Hepatocyte (in vitro differentiated cells): ENCODE results near the gene LCT. TPM values are rescaled to one million over a fixed set of nuclear protein-coding genes. Genes with fewer than 3 reads are reported as not detected.
A peak's percentile ranks its signal among the peaks of the same experiment; 100 is the strongest.

ENCODE experiments used
- DNase-seq: peaks from one replicate; pipeline ENCODE4 v3.0.0-alpha.2; 2016; ENCODE audit warnings: low spot score
- H2AFZ ChIP-seq: fragments of 200-600 bp; sonication (generic); 2 replicates; pipeline ENCODE4 v1.6.0; 2016; ENCODE audit warnings: antibody characterized with exemption, mild to moderate bottlenecking
- H3K27ac ChIP-seq: fragments of 200-600 bp; sonication (generic); 2 replicates; pipeline ENCODE4 v1.5.1; 2016; ENCODE audit warnings: mild to moderate bottlenecking
- H3K27me3 ChIP-seq: fragments of 200-600 bp; sonication (generic); 2 replicates; pipeline ENCODE4 v1.6.1; 2016
- H3K36me3 ChIP-seq: fragments of 200-600 bp; sonication (generic); replicated peaks from 2 replicates; pipeline ENCODE4 v1.5.1; 2016; ENCODE audit warnings: low read depth; ENCODE audit not compliant: insufficient read depth
- H3K4me1 ChIP-seq: fragments of 200-600 bp; sonication (generic); 2 replicates; pipeline ENCODE4 v1.5.1; 2016; ENCODE audit warnings: mild to moderate bottlenecking, moderate library complexity; ENCODE audit not compliant: insufficient read depth
- H3K4me2 ChIP-seq: fragments of 200-600 bp; sonication (generic); 2 replicates; pipeline ENCODE4 v1.6.0; 2016
- H3K4me3 ChIP-seq: fragments of 200-600 bp; sonication (generic); 2 replicates; pipeline ENCODE4 v1.5.1; 2016; ENCODE audit warnings: mild to moderate bottlenecking
- H3K79me2 ChIP-seq: fragments of 200-600 bp; sonication (generic); 2 replicates; pipeline ENCODE4 v1.6.0; 2017; ENCODE audit warnings: mild to moderate bottlenecking
- H3K9me2 ChIP-seq: fragments of 200-600 bp; sonication (generic); replicated peaks from 2 replicates; pipeline ENCODE4 v1.6.0; 2017; ENCODE audit warnings: mild to moderate bottlenecking; ENCODE audit not compliant: insufficient read depth
- H3K9me3 ChIP-seq: fragments of 200-600 bp; sonication (generic); 2 replicates; pipeline ENCODE4 v1.5.1; 2016; ENCODE audit warnings: low read depth, mild to moderate bottlenecking
- H4K20me1 ChIP-seq: fragments of 200-600 bp; sonication (generic); 2 replicates; pipeline ENCODE4 v1.6.0; 2016; ENCODE audit warnings: mild to moderate bottlenecking; ENCODE audit not compliant: insufficient read depth, poor library complexity, severe bottlenecking
- EZH2 ChIP-seq: fragments of 200-600 bp; sonication (generic); IDR thresholded peaks from 2 replicates; pipeline ENCODE4 v1.6.1; 2016; ENCODE audit warnings: antibody characterized with exemption, mild to moderate bottlenecking, borderline replicate concordance
- EZH2phosphoT487 ChIP-seq: fragments of 200-600 bp; sonication (generic); IDR thresholded peaks from one replicate; pipeline ENCODE4 v1.6.1; 2018; ENCODE audit warnings: antibody characterized with exemption, mild to moderate bottlenecking, low read depth, moderate library complexity; ENCODE audit not compliant: unreplicated experiment, severe bottlenecking
- WGBS: methylation state at CpG from one replicate; pipeline ENCODE4 v1.1.6; 2016; ENCODE audit warnings: low lambda C conversion rate; ENCODE audit errors: missing lambda C conversion rate; 5-methylcytosine and 5-hydroxymethylcytosine counted together
- polyA plus RNA-seq: library from polyadenylated mRNA; unstranded; fragments of >200 nt; fragmentation: Nextera tagmentation; extraction: Ambion mirVana; gene quantifications from 2 replicates; pipeline ENCODE4 v1.2.1, GENCODE V29; 2016
- total RNA-seq: library from RNA; depleted of rRNA; stranded (reverse); fragments of >200 nt; gene quantifications from 2 replicates; pipeline ENCODE4 v1.2.3, GENCODE V29; 2014
- TF ChIP-seq, protein P1 (sequence below): fragments of 200-600 bp; sonication (generic); IDR thresholded peaks from 2 replicates; pipeline ENCODE4 v1.5.1; 2016; ENCODE audit warnings: antibody characterized with exemption, mild to moderate bottlenecking; ENCODE audit not compliant: poor library complexity

The LCT gene
- total and polyA plus RNA-seq, 2 experiments from 2014 or later = 0.51 to 3.2 TPM

DNA sequence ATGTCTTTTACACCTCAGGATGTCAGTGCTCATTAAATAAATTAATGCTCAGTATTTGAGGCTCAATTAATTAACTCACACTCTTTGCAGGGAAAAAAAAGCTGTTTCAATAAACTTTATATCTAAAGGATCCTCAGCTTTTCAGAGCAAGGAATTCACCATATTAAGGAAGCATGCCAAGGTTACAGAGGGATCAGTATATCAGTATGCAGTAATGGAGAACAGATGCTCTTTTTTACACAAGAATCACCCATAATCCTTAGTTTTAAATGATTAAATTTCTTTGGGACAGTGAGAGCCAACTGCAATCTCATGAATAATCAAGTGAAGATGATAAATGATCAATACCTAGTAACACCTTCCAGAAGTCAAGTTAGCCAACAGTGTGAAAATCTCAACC lies 14.9 kb upstream of the LCT start:
- Histone ChIP-seq H3K4me2 (no peak overlapping the region), H3K4me1 (peaks cover 21% of the 10 kb centered on the region), H3K9me3 (no peaks in the 10 kb centered on the region), H3K27ac (peak overlapping the region; percentile 71), H3K79me2 (no peaks in the 10 kb centered on the region), H2AFZ (no peak overlapping the region), H3K27me3 (no peaks in the 10 kb centered on the region), H3K9me2 (no peaks in the 10 kb centered on the region), H3K4me3 (no peak overlapping the region), H3K36me3 (no peaks in the 10 kb centered on the region), H4K20me1 (no peaks in the 10 kb centered on the region)
- no peak for DNase-seq
- TF ChIP-seq EZH2 (no peak), EZH2phosphoT487 (no peak)
- TF ChIP-seq, protein P1, sequence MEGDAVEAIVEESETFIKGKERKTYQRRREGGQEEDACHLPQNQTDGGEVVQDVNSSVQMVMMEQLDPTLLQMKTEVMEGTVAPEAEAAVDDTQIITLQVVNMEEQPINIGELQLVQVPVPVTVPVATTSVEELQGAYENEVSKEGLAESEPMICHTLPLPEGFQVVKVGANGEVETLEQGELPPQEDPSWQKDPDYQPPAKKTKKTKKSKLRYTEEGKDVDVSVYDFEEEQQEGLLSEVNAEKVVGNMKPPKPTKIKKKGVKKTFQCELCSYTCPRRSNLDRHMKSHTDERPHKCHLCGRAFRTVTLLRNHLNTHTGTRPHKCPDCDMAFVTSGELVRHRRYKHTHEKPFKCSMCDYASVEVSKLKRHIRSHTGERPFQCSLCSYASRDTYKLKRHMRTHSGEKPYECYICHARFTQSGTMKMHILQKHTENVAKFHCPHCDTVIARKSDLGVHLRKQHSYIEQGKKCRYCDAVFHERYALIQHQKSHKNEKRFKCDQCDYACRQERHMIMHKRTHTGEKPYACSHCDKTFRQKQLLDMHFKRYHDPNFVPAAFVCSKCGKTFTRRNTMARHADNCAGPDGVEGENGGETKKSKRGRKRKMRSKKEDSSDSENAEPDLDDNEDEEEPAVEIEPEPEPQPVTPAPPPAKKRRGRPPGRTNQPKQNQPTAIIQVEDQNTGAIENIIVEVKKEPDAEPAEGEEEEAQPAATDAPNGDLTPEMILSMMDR = no peak

DNA sequence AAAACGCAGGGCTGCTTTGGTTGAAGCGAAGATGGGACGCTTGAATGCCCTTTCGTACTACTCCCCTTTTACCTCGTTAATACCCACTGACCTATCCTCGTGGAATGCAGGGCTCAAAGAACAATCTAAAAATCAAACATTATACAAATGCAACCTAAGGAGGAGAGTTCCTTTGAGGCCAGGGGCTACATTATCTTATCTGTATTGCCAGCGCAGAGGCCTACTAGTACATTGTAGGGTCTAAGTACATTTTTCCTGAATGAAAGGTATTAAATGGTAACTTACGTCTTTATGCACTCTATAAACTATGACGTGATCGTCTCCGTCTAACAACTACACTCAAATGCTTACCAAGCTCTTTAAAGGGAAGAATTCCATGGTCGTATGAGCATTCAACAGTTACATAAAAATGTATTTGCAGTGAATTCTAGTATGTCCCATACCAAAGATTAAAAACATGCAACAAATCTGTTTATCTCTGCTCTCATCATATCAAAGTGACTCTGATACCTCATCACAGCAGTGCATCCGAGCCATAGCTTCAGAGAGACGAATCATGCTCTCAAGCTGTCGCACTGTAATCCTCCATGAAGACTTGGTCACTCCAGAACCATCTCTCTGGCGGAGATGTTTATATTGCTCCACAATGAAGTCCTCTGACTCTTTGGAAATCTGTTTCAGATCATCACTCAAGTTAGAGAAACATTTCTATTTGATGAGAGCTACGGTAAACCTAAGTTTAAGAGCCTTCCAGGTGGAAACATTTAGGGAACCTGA lies 14.1 kb upstream of the LCT start:
- DNase-seq = peak; percentile 39
- H3K4me2 ChIP-seq = peak overlapping the region; percentile 58
- peak overlapping the region; percentile 71 for H3K27ac ChIP-seq
- no peak overlapping the region for H3K4me3 ChIP-seq
- H3K4me1 ChIP-seq = peaks cover 21% of the 10 kb centered on the region
- H3K9me3 ChIP-seq = no peaks in the 10 kb centered on the region
- no peaks in the 10 kb centered on the region for H4K20me1 ChIP-seq
- no peaks in the 10 kb centered on the region for H3K79me2 ChIP-seq
- TF ChIP-seq EZH2phosphoT487 (no peak), EZH2 (no peak)
- no peaks in the 10 kb centered on the region for H3K27me3 ChIP-seq
- H2AFZ ChIP-seq = peak overlapping the region; percentile 1
- no peaks in the 10 kb centered on the region for H3K36me3 ChIP-seq
- H3K9me2 ChIP-seq = no peaks in the 10 kb centered on the region
- 31% methylated on average over 17 of the region's 17 CpGs for WGBS

DNA sequence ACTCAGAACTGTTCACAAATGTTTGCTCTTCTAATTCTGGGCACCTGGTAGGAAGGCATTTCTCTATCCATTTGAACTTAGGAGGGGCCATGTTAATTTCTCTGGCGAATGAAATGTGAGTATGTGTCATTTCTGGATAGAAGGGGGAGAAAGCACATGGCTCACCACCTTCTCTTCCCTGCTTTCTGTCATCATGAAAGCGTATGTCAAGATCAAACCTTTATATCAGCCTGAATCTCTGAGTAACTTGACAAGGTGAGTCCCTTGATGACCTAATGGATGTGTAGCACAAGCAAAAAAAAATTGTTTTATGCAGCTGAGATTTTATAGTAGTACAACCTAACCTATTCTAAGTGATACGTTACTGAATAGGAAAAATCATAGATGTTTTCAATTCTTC lies 12.1 kb upstream of the LCT start:
- H3K9me3 ChIP-seq = no peaks in the 10 kb centered on the region
- no peaks in the 10 kb centered on the region for H3K36me3 ChIP-seq
- no peak overlapping the region for H2AFZ ChIP-seq
- TF ChIP-seq, protein P1 = no peak
- TF ChIP-seq EZH2phosphoT487 (no peak), EZH2 (no peak)
- H3K27me3 ChIP-seq = no peaks in the 10 kb centered on the region
- DNase-seq = no peak
- no peaks in the 10 kb centered on the region for H4K20me1 ChIP-seq
- H3K27ac ChIP-seq = no peak overlapping the region
- WGBS = 90% methylated on average over 3 of the region's 3 CpGs
- no peak overlapping the region for H3K4me3 ChIP-seq
- no peak overlapping the region for H3K4me2 ChIP-seq
- H3K9me2 ChIP-seq = no peaks in the 10 kb centered on the region
- no peaks in the 10 kb centered on the region for H3K79me2 ChIP-seq
- peaks cover 23% of the 10 kb centered on the region for H3K4me1 ChIP-seq

DNA sequence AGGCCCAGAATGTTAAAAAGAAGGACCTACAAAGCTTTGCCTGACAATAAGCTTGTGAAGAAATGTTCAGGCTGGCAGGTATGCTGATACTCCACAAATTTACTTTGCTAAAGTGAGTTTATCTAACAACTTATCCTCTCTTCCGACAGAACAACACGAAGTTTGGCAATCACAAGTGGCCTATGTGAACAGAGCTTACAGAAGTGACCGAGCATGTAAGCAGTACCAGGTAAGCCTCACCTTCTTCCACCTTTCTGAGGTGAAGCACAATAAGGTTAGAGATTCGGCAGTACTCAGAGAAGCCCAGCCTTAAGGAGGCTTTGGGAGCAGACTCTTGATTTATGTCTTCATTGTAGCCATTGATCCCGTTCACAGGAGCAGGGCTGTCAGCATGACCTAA lies 9.0 kb upstream of the LCT start:
- H3K79me2 ChIP-seq = no peaks in the 10 kb centered on the region
- TF ChIP-seq EZH2phosphoT487 (no peak), EZH2 (no peak)
- TF ChIP-seq, protein P1 = no peak
- peaks cover 17% of the 10 kb centered on the region for H3K4me1 ChIP-seq
- H3K27ac ChIP-seq = peak overlapping the region; percentile 64
- H3K4me3 ChIP-seq = no peak overlapping the region
- no peaks in the 10 kb centered on the region for H3K27me3 ChIP-seq
- no peak overlapping the region for H2AFZ ChIP-seq
- no peaks in the 10 kb centered on the region for H3K9me2 ChIP-seq
- no peak overlapping the region for H3K4me2 ChIP-seq
- WGBS = 71% methylated on average over 5 of the region's 5 CpGs
- H3K9me3 ChIP-seq = no peaks in the 10 kb centered on the region
- DNase-seq = no peak
- no peaks in the 10 kb centered on the region for H4K20me1 ChIP-seq
- no peaks in the 10 kb centered on the region for H3K36me3 ChIP-seq
